Skeletal muscle satellite cell (primary cell): Measurements from ENCODE around the gene HAUS5.
A peak's percentile ranks its signal among the peaks of the same experiment; 100 is the strongest.

ENCODE experiments used
- H3K27me3 ChIP-seq: 2 replicates; pipeline ENCODE4 v1.7.0; 2013; ENCODE audit warnings: low read length; ENCODE audit not compliant: control insufficient read depth, insufficient read depth
- H3K36me3 ChIP-seq: 2 replicates; pipeline ENCODE4 v1.7.0; 2013; ENCODE audit warnings: mild to moderate bottlenecking, control low read depth, low read length; ENCODE audit not compliant: insufficient read depth
- H3K4me1 ChIP-seq: 2 replicates; pipeline ENCODE4 v1.7.0; 2013; ENCODE audit warnings: low read length; ENCODE audit not compliant: control insufficient read depth, insufficient read depth
- H3K4me2 ChIP-seq: 2 replicates; pipeline ENCODE4 v1.7.0; 2013; ENCODE audit warnings: mild to moderate bottlenecking, low read length
- H3K4me3 ChIP-seq: 2 replicates; pipeline ENCODE4 v1.7.0; 2013; ENCODE audit warnings: low read length
- H3K9ac ChIP-seq: 2 replicates; pipeline ENCODE4 v1.7.0; 2013; ENCODE audit warnings: mild to moderate bottlenecking, low read depth, low read length, moderate library complexity
- H3K9me3 ChIP-seq: replicated peaks from 2 replicates; pipeline ENCODE4 v1.7.0; 2013; ENCODE audit warnings: mild to moderate bottlenecking, control low read depth, low read length

HAUS5 gene

DNA sequence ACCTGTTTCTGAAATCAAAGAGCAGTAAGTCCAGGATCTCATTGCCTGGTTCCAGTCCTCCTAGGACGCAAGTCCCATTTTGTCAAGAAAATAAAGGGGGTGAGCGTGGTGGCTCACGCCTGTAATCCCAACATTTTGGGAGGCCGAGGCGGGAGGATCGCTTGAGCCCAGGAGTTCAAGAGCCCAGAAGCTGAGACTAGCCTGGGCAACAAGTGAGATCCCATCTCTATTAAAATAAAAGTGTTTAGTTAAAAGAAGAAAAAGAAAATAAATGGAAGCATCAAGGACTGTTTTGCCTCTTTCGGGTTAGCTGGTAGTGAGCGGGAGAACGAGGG is 344 bp upstream of the HAUS5 start:
- Histone ChIP-seq H3K9ac (peak overlapping the region; percentile 94), H3K4me1 (peaks cover 5% of the 10 kb centered on the region), H3K9me3 (peaks cover 3% of the 10 kb centered on the region), H3K27me3 (no peaks in the 10 kb centered on the region), H3K4me2 (peak overlapping the region; percentile 100), H3K36me3 (no peaks in the 10 kb centered on the region), H3K4me3 (peak overlapping the region; percentile 99)

DNA sequence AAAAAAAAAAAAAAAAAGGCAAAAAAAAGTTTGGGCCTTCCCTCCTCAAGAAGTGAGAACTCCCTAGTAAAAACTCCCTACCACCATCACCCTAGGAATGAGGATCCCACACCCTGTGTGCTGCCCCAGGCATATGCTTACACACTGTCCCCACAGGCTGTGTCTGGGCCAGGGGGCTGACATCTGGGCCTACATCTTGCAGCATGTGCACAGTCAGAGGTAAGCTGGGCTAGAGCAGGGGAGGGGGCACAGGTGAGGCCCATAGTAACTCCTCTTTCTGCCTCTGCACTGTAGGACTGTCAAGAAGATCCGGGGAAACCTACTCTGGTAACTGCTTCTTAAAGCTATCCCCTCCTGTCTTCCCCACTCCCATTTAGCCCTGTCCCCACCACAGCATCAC is 1.0 kb downstream of the HAUS5 start:
- Histone ChIP-seq H3K9me3 (no peaks in the 10 kb centered on the region), H3K4me2 (no peak overlapping the region), H3K36me3 (no peaks in the 10 kb centered on the region), H3K27me3 (no peaks in the 10 kb centered on the region), H3K4me3 (no peak overlapping the region), H3K4me1 (peaks cover 5% of the 10 kb centered on the region), H3K9ac (no peak overlapping the region)

DNA sequence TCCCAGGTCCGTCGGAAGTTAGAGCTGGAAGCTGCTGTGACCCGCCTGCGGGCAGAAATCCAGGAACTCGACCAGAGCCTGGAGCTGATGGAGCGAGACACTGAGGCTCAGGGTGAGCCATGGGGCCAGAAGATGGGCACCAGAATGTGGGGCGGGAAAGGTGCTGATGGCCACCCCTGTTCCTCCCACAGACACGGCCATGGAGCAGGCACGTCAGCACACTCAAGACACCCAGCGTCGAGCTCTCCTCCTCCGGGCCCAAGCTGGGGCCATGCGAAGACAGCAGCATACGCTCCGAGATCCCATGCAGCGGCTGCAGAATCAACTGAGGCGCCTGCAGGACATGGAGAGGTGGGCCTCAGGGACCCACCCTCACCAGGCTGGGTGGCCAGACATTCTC is 2.5 kb downstream of the HAUS5 start:
- H3K9me3 ChIP-seq: no peaks in the 10 kb centered on the region
- H3K27me3 ChIP-seq: no peaks in the 10 kb centered on the region
- no peak overlapping the region for H3K4me2 ChIP-seq
- H3K36me3 ChIP-seq: no peaks in the 10 kb centered on the region
- peaks cover 5% of the 10 kb centered on the region for H3K4me1 ChIP-seq
- H3K9ac ChIP-seq: no peak overlapping the region
- H3K4me3 ChIP-seq: no peak overlapping the region

- no peak overlapping the region for H3K4me3 ChIP-seq
- no peak overlapping the region for H3K4me2 ChIP-seq
- H3K27me3 ChIP-seq: no peaks in the 10 kb centered on the region
- no peaks in the 10 kb centered on the region for H3K36me3 ChIP-seq
- H3K4me1 ChIP-seq: no peaks in the 10 kb centered on the region
- H3K9me3 ChIP-seq: no peaks in the 10 kb centered on the region
- H3K9ac ChIP-seq: no peak overlapping the region
Measured at GRCh38 chr19:35618857-35619256, 6.3 kb downstream of the HAUS5 start.

DNA sequence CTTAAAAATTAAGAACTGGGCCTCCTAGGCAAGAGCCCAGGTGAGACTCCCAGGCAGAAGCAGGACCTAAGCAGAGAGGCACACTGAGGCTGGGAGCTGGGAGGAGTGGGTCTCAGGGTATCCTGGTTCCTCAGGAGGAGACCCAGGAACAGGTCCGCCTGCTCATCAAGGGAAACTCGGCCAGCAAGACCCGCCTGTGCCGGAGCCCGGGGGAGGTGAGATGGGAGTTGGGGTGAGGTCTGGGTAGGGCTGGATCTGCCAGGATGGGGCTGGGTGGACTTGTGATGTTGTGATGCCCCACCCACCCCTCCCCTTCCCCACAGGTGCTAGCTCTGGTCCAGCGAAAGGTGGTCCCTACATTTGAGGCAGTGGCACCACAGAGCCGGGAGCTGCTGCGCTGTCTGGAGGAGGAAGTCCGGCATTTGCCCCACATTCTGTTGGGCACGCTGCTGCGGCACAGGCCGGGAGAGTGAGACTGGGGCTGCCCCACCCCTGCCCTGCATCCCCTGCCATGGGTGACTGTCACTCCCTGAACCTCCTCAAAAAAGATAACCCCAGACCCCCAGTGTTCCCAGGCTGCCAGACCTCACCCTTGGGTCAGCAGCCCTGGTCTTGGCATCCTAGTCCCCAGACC is 6.9 kb downstream of the HAUS5 start:
- H3K27me3 ChIP-seq: no peaks in the 10 kb centered on the region
- no peaks in the 10 kb centered on the region for H3K4me1 ChIP-seq
- no peaks in the 10 kb centered on the region for H3K9me3 ChIP-seq
- H3K36me3 ChIP-seq: no peaks in the 10 kb centered on the region
- H3K4me3 ChIP-seq: no peak overlapping the region
- H3K9ac ChIP-seq: no peak overlapping the region
- no peak overlapping the region for H3K4me2 ChIP-seq

DNA sequence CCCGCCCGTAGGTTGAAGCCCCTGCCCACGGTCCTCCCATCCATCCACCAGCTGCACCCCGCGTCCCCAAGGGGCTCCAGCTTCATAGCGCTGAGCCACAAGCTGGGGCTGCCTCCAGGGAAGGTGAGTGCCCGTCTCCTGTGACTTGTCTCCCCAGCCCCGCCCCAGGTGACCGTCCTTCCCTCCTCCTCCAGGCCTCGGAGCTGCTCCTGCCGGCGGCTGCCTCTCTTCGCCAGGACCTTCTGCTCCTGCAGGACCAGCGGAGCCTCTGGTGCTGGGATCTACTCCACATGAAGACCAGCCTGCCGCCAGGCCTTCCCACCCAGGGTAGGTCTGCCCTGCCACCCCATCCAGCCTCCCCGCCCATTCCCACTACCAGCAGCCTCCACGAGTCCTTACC is 7.5 kb downstream of the HAUS5 start:
- no peaks in the 10 kb centered on the region for H3K36me3 ChIP-seq
- no peak overlapping the region for H3K9ac ChIP-seq
- H3K27me3 ChIP-seq: no peaks in the 10 kb centered on the region
- H3K4me2 ChIP-seq: no peak overlapping the region
- H3K9me3 ChIP-seq: no peaks in the 10 kb centered on the region
- no peaks in the 10 kb centered on the region for H3K4me1 ChIP-seq
- H3K4me3 ChIP-seq: no peak overlapping the region

DNA sequence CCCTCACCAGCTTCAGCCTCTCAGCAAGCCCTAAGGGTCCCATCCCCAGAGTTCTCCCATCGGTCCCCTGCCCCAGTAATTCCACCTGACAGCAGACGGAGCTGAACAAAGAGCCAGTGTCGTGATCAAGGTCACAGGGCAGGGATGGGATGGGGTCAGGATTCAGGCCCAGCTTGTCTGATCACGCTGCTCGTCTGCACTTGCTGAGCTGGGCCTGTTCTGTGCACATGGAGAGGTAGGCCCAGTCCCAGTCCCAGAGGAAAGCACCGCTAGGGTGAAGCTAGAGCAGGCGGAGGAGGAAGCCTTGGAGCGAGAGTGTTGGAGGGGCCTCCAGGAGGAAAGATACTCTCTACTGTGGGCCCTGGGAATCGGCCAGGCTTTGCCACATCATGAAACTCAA is 9.2 kb downstream of the HAUS5 start:
- Histone ChIP-seq H3K36me3 (no peaks in the 10 kb centered on the region), H3K4me2 (no peak overlapping the region), H3K9me3 (no peaks in the 10 kb centered on the region), H3K9ac (no peak overlapping the region), H3K4me3 (no peak overlapping the region), H3K4me1 (no peaks in the 10 kb centered on the region), H3K27me3 (no peaks in the 10 kb centered on the region)

- Histone ChIP-seq H3K4me1 (no peaks in the 10 kb centered on the region), H3K27me3 (no peaks in the 10 kb centered on the region), H3K4me2 (no peak overlapping the region), H3K36me3 (no peaks in the 10 kb centered on the region), H3K9me3 (no peaks in the 10 kb centered on the region), H3K4me3 (no peak overlapping the region), H3K9ac (no peak overlapping the region)
Measured at GRCh38 chr19:35622750-35623149, 10.2 kb downstream of the HAUS5 start.

DNA sequence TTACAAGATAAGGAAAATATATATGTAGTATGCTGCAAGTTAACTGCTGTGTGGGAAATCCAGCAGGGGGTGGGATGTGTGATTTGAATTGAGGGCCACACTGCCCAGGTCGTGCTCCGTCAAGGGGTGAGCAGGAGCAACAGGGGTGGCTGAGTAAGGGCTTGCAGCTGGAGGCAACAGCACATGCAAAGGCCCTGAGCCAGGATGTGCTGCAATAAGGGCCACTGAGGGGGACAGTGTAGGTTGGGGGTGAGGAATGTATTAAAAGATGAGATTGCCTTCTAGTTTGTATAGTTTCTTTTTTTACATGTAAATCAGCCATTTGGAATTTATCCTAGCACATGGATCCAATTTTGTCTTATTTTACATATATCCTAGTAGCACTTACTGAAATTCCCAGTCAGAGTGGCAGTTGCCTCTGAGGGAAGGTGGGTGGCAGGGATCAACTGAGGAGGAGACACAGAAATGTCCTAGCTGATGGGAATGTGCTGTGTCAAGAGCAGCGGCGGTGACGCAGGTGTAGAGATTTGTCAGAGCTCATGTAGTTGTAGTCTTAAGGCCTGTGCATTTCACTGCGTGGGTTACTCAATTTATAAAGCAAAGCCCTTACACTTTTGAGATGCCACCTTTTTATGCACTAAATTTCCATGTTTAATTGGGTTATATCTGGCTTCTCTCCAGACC is 10.9 kb downstream of the HAUS5 start:
- H3K9ac ChIP-seq: no peak overlapping the region
- no peaks in the 10 kb centered on the region for H3K36me3 ChIP-seq
- no peak overlapping the region for H3K4me3 ChIP-seq
- no peaks in the 10 kb centered on the region for H3K9me3 ChIP-seq
- no peaks in the 10 kb centered on the region for H3K27me3 ChIP-seq
- no peak overlapping the region for H3K4me2 ChIP-seq
- no peaks in the 10 kb centered on the region for H3K4me1 ChIP-seq

DNA sequence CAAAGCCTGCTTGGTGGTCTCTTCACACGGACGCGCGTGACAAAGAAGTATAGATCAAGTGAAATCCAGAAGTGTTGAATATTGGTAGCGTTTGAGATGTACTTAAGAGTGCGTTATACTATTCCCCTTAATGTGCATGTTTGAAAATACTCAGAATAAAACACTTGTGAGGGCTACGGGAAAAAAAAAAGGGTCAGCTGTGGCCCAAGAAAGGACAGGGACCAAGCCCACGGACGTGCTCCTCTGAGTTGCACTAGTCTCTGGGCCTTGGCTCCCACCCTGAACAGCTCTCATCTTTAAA is 15.7 kb downstream of the HAUS5 start:
- H3K4me2 ChIP-seq: peak overlapping the region; percentile 89
- no peaks in the 10 kb centered on the region for H3K27me3 ChIP-seq
- no peaks in the 10 kb centered on the region for H3K9me3 ChIP-seq
- H3K4me3 ChIP-seq: peak overlapping the region; percentile 79
- H3K4me1 ChIP-seq: peaks cover 3% of the 10 kb centered on the region
- peak overlapping the region; percentile 98 for H3K9ac ChIP-seq
- peaks cover 30% of the 10 kb centered on the region for H3K36me3 ChIP-seq

- Histone ChIP-seq H3K4me2 (peak within 1 kb of the TSS; percentile 93), H3K9me3 (no peaks in the 10 kb centered on the region), H3K9ac (peak within 1 kb of the TSS; percentile 98), H3K4me1 (peaks cover 3% of the 10 kb centered on the region), H3K4me3 (peak within 1 kb of the TSS; percentile 79), H3K27me3 (no peaks in the 10 kb centered on the region), H3K36me3 (peaks cover 35% of the 10 kb centered on the region)
Measured at GRCh38 chr19:35628565-35629331, 16.2 kb downstream of the HAUS5 start, which contains the start of gene RBM42. Gene RBM42 (plus strand): TSS chr19:35629036. CDS start chr19:35629154, 118 bp downstream.

GRCh38 chr19:35629332-35629633 is 16.7 kb downstream of the HAUS5 start:
- Histone ChIP-seq H3K4me2 (peak overlapping the region; percentile 93), H3K27me3 (no peaks in the 10 kb centered on the region), H3K9me3 (no peaks in the 10 kb centered on the region), H3K9ac (peak overlapping the region; percentile 98), H3K36me3 (peaks cover 40% of the 10 kb centered on the region), H3K4me3 (peak overlapping the region; percentile 79), H3K4me1 (peaks cover 3% of the 10 kb centered on the region)
